HG03045 (cell line): Measurements from ENCODE around the gene CACNA2D3.

ENCODE experiments used
- ATAC-seq: cut with Tn5 transposase; IDR thresholded peaks from one replicate; pipeline ENCODE4 v1.9.1; 2021; ENCODE audit warnings: mild to moderate bottlenecking, moderate library complexity; ENCODE audit not compliant: unreplicated experiment

CACNA2D3 gene

DNA sequence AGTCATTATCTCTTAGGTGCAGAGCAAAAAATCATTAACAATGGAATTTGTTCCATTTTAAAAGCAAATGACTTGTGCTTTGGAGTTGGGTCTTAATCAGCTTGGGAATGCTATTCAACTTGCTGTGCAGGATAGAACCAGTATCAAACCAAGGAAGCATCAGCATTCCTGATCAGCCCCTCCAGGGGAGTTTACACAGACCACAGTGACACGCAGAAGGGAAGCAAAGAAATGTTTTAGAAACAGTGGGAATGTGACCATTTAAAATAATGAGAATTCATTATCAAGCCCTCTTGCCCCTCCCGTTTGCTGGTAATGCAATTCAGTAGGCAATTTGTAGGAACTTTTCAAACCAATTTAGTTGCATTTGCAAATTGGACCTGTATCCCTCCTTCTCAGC, 650.4 kb downstream of the CACNA2D3 start:
- ATAC-seq, result no peak

DNA sequence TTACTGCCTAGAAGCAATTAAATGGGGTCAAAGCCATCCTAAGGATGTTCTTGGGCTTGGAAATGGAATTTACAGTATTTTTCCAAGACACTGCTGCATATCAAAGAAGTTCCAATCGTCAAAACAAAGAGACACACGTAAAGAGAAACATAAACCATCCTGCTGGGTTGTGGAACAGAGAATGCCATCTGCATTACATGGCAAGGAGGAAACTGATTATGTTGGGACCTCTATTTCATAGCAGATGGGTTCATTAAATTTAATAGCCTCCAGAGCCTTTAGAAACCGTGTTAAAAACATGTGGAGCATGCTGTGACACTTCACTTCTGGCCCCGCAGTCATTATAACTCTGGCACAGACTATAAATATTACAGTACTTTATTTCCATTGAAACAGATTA, 650.9 kb downstream of the CACNA2D3 start:
- no peak for ATAC-seq

DNA sequence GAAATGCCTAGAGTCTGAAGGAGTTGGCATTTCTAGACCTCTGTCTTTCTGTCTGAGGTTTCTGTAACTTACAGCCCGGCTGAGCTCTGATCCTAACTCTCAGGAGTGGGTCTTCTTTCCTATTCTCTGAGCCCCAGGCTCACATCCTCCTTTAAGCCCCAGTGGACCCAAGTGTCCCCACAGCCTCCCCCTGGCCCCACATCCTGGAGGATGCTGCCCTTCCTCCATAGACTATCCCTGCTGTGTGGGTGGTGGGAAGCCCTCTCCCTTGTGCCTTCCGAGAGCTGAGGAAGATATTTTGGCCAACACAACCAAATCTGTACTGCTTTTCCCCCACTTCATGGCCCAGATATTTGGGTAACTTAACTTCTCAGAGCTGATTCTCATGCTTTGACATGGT, 654.2 kb downstream of the CACNA2D3 start:
- no peak for ATAC-seq

DNA sequence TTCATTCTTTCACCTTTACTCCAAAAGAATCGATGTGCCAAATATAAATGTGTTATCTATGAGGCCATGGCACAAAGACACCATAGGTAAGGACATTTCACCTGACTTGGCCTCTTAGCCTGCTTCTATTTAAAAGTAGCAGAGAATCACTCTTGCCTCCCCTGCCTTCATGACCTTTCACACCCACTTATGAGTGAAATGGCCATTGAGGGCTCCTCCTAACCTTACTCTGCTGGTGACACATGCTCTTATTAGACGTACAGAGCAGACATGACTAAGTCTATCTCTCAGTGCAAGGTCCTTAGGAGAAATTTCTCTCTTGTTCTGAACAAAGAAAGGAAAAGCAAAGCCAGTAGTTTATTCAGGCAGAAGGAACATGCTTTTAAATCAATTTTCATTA, 654.8 kb downstream of the CACNA2D3 start:
- no peak for ATAC-seq

DNA sequence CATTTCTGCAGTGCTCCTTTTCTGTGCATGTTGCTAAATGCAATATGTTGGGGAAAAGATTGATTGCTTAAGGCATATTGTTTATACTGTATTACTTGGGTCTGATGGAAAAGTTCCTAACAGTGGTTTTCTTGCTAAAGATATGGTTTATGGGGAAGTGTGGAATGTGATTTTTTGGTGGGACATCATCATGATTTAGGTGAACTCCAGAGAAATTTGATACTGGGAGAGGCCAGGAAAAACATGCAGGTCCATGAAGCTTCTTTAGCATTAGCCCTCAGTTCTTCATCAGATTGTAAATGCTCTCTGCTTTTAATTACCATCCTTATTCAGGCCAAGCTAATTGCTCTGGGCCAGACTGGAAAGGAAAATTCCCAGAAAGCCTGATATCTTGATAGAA, 658.0 kb downstream of the CACNA2D3 start:
- ATAC-seq, result no peak

DNA sequence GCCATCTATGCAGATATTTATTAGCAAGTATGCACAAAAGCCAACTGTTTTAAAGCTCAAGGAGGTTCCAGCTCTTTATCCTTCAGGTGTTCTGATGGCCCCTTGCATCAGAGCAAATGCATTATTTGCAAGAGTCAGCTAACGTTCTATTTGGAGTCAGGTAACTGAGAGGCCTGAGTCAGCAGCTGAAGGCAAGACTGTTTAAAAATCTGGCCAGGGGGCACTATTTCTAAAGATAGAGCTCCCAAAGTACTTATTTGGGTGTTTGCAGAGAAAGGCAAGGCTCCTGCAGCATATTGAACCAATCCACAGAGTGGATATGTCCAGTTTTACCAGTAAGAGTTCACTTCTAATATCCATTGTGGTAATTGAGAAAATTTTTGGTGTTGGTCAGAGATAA, 659.4 kb downstream of the CACNA2D3 start:
- no peak for ATAC-seq

DNA sequence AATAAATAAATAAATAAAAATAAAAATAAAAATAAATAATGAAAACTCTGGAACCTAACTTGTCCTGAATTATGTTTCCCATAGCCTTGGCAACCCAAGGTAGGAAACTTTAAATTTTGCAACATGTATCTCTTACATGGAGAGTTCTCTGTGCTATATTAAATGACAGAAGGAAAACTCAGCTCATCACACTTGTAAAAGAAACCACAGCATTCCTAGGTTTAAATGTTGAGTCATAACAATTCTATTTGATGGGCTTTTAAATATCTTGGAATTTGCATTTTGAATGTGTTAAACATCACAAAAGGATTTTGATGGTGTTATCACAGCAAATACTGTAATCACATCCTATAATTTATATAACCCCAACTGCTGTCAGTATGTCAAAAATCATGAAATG, 661.3 kb downstream of the CACNA2D3 start:
- ATAC-seq, result no peak

DNA sequence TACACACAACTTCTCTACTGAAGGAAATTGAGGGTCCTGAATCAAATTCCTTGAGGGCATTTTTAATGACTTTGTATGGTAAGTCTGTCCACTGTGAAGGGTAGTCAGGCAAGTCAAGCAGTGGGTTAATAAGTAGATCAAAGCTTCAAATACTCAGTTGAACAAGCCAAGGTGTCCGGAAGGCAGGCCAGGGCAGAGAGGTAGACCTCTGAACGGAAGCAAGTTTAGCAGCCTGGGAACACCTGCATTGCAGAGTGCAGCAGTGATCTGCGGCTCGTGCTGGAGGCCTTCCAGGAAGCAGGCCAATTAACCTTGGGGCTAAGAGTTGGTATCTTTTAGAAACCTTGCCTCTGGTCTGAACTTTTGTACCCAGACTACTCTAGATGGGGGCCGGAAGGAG, 661.7 kb downstream of the CACNA2D3 start:
- no peak for ATAC-seq

DNA sequence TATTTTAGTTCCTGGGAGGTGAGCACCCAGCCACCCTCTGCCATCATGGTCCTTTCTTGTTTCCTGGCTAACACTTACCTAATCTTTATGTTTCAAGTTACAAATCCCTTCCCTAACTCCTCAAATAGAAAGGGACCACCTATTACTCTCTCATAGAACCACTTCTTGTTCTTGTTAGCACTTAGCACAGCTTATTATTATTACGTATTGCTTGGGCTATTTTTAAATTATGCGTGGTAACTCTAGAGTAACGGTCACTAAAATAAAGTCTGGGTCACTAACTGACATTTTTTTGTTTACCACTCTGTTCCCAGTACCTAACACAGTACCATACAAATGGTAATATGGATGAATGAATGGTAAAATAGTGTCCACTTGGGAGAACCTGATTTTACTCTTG, 663.6 kb downstream of the CACNA2D3 start:
- no peak for ATAC-seq

DNA sequence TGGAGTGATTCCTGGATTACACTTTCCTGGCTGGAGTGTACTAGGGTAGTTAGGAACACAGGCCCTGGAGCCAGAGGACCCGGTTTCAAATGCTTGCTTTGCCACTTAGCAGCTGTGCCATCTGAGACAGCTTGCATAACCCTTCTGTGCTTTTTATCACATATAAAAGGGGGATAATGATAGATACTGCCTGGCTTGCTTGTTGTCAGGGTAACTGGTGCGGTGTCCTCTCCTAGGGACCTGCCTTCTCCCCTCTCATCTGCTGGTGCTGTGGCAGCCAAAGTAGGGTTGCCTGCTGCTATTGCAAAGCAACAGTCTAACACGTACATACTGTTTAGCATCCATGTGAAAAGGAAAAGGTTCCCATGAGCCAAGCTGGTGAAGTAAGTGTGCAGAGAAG, 667.7 kb downstream of the CACNA2D3 start:
- ATAC-seq, result no peak

DNA sequence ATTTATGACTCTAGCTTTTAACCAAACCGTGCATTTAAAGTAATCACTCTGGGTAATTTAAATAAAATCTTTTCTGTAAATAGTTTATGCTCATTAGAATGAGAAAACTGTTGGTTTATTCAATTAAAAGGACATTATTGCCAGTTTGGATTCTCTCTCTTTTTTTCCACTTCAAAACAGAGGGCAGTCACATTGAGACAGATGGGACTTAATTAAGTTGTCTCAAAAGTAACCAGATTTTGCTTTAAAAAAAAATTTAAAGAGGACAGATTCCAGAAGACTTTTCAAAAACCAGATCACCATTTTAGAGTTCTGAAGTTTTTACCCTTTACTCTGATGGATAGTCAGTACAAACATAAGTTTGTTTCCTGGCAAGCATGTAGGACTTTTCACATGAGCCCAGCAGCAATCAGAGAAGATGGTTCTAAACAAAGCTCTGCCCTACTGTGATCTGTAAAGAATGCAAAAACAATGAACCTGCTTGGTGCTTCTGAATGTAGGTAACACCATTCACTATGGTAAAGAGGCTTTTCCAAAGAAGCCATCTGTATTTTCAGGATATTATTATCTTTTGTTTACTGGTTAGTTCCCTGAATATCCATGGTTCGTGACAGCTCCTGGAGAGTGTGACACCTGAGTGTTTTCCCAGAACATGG, 669.3 kb downstream of the CACNA2D3 start:
- ATAC-seq, result no peak

DNA sequence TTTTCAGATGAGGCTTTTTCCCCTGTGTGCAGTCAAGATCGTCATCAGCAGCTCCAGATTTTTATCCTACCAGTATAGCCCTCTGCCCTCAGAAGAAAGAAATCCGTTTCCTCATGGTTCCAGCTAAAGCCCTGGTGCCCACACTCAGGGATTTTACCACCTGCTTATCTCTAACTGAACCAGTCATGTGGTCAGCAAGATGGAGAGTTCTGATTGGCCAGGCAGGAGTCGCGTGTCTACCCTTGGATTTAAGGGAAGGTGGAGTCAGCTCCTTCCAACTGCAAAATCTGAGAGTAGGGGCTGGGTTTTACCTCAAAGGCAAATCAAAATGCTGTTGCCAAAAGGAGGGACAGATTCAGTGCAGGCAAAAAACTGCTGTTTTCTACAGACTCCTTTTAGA, 670.2 kb downstream of the CACNA2D3 start:
- ATAC-seq, result no peak

DNA sequence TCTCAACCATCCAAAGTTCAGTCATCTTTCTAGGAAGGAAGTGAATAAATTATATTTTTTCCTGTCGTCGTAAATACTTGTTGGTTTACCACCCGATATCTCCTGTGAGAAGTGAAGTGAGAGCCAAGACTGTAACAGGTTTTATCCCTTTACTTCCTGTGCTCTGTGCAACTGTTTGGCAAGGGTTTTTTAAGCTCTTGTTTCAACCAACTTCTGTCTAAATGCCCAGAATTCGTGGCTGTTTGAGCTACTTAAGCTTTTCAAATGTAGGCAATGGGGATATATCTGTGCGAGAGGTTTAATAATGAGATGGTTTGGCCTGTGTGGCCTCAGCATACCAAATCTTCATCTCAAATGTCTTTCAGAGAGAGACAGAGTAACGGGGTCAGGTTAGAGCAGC, 670.8 kb downstream of the CACNA2D3 start:
- no peak for ATAC-seq

DNA sequence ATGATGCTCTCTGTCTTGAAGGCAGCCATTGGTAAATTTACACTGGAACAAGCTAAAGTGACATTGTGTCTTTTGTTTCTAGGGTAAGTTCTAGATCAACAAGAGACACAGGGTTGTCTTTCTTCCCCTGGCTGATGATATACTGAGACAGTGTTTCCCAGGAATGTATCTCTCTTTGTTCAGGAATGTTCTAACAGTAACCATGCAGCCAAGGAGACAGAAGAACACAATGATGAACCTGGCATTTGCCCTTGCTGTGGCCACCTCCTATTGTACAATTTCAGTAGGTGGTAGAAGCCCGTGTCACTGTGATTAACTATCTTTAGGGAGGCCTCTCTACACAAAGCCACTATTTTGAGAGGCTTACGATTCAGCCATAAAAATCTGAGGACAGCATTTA, 674.8 kb downstream of the CACNA2D3 start:
- ATAC-seq, result no peak

DNA sequence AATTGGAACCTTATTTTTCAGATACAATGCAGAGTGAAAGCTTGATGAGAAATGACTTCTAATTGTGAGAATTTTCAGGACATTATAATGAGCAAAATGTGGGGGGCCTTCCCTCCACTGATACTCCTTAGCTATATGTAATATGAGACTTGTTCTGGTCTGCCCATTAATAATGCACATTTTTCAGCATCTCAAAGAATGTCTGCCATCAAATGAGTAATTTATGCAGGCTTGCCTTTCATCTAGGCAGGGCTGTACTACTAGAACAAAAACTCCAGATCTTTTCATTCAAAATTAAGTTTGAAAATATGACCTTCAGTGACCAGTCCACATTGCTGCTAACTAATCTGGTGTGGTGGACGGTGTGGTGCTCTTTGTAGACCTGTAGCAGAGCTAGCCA, 678.1 kb downstream of the CACNA2D3 start:
- ATAC-seq, result no peak

DNA sequence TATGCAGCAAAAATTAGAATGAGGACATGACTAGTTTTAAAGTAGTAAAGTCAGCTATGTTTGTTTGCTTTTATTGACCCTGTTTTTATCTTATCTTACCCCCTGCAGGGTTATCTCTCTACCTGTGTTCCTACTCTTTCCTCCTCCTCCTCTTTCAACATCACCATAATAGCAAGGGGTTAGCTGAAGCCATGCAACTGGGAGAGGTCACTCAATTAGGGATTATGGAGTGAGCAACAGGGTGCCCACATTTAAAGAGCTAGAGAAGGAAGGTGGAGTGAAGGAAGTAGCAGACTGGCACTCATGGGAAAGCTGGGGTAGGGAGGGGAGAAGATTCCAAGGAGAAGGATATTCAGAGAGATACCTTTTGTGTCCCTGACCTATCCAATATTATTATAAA, 679.6 kb downstream of the CACNA2D3 start:
- no peak for ATAC-seq

DNA sequence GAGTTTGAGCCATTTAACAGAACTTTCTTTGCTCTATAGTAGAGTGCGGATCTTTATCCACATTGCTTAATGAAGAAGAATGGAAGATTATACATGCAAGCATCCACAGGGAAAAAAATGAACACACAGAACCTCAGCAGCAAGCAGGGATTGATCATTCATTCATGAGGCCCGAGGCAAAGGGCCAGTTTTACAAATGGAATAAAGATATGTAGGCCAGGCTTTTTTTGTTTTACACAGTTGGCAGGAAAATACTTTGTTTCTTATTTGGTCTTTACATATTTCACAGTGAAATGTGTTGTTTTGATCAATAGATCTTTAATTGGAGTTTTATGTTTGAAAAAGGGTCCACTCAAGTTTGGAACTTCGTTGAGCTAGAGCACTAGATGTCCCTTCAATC, 688.0 kb downstream of the CACNA2D3 start:
- no peak for ATAC-seq

DNA sequence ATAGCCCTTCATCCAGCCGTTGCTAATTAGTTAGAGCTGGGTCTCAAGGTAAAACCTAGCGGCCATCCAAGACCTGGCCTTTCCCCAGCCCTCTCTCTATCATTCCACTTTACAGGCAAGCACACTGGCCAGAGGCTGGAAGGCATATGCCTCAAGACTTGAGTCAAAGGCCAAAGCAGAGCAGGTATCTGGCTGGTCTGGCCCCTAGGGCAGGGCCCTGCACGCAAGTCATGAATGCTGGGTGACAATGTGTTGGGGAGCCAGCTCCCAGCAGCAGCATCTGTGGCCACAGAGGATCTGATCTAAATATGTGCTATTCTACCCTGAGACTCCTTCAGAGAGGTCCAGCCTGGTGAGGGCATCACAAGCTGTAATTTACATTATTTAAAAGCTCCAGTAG, 691.9 kb downstream of the CACNA2D3 start:
- ATAC-seq, result no peak

DNA sequence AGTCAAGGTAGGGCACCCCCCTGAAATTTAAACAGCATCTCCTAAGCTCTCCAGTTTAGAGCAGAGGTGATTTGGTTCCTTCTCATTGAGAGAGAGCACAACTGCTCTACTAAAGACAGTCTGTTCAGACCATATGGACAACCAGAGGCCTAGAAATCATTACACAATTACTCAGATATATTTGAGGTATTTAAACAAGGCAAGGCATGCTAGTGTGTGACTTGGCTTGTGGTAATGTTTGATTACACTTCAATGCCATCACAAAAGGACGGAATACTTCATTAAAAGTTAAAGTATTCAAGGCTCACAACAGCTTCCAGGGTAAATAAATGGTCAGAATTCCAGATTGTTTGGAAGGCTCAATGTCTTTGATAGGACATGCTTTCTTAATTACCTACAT, 695.3 kb downstream of the CACNA2D3 start:
- no peak for ATAC-seq

DNA sequence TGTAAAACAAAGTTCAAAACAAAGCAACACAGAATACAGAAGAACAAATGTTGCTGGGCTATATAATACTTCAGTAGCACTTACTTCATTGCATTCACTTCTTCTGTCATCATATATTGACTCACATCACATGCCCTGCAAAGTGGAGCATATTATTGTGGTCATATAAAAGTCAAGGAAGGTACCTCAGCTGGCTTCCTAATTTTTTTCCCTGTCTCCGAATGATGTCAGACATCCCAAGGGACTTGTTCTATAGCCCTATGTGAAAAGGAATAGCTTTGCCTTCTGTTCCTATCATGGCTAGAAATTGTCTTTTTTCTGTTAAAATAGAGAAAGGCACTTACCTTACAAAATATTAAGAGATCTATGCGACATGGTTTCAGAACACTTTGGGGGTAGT, 696.1 kb downstream of the CACNA2D3 start:
- no peak for ATAC-seq

DNA sequence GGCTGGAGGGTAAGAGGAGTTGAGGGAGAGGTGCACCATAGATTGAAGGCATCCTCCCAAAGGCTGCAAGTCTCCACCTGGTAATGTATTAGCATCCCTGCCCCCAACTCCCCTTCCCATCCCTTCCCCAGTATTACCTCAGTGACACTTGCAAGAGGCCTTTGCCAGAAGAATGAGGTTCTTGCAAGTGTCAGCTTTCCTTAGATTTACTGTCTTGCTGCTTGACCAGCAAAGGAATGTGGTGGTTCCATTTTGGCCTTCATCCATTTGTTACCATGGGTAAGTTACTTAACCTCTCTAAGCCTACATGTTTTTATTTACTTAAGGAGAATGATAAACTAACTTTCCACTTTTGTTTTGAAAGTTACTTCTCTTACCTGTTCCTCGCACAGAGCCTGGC, 696.6 kb downstream of the CACNA2D3 start:
- ATAC-seq, result no peak

DNA sequence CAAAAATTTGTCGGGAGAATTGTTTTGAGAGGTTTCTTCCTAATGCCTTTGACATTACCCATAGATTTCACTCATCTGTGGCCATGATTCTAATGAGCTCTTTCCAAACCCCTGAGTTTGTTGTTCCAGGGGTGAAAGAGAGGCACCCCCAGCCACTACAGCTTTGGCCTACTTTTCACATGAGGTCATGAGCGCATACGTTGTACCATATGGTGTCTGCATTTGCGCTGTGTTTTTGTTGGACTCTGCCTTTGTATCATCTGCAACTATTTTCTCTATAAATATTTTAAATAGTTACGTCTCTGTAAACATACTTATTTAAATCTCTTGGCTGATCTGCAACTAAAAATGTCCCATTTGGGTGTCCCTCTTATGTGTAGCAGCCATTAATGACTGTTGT, 697.6 kb downstream of the CACNA2D3 start:
- ATAC-seq, result no peak

DNA sequence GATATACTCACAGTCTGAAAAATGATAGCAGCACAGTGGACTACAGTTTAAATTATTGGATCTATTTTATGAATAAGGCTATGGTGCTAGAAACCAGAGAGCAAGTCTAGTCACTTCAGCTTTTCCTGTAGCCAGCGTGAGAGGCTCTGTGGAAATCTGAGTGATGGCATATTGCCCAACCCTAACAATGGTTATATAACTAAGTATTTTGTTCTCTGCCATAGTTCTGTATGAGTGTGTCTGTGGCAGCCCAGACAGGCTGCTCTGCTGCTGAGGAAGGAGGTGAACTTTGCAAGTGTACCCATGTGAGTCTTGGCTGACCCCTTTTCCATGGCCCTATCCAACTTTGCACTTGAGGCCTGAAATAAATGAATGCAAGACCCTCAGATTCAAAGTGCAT, 699.9 kb downstream of the CACNA2D3 start:
- ATAC-seq, result no peak

DNA sequence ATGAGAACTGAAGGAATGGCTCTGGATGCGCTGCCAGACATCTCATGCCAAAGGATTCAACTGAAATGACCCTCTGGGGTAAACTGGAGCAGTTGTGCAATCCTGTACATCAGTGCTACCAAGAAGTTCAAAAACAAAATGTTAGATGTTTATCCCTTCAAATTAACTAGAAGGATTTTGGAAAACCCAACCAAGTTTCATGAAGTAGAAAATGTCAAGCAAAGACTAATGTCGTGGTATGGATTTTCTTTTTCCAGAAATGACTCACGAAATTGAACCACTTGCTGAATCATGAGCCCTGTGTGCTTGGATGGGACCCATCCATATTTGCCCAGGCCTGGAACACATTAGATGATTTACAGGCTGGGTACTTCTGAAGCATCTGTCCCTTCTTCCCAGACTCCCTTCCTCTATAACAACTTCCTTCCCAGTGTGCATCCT, 703.9 kb downstream of the CACNA2D3 start:
- no peak for ATAC-seq
